ENCODE data around the gene HOXA1.

HOXA1 gene

DNA sequence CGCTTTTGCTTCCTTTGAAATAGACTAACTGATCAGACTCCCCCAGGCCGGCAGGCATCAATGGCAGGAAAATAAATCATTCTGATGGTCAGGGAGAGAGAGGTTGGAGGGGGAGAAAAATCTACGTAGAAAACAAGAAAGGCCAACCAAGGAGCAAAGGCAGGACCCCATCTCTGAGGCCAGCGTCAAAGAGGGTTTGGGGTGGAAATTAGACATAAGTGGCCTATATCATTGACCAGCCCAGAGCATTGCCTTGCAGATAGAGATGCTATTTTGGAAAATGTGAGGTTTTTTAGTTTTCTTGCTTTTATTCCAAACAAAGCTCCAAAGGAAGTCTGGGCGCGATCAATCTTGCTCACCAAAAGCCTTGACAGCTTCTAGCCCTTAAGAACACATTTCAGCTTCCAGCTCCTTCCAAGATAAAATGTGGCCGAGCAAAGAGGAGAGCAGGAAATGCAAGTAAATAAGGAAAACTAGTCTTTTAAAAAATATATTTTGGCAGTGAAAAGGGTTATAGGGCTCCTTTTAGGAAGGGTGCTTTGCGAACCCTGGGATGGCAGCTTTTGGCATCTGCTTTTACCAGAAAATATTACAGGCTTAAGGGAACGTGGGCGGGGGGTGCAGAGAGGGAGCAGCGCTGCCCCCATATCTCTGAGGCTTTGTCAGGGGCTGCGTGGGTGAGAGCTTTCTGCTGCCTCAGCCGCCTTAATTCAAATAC is 8.7 kb upstream of the HOXA1 start:
- no peak for DNase-seq

DNA sequence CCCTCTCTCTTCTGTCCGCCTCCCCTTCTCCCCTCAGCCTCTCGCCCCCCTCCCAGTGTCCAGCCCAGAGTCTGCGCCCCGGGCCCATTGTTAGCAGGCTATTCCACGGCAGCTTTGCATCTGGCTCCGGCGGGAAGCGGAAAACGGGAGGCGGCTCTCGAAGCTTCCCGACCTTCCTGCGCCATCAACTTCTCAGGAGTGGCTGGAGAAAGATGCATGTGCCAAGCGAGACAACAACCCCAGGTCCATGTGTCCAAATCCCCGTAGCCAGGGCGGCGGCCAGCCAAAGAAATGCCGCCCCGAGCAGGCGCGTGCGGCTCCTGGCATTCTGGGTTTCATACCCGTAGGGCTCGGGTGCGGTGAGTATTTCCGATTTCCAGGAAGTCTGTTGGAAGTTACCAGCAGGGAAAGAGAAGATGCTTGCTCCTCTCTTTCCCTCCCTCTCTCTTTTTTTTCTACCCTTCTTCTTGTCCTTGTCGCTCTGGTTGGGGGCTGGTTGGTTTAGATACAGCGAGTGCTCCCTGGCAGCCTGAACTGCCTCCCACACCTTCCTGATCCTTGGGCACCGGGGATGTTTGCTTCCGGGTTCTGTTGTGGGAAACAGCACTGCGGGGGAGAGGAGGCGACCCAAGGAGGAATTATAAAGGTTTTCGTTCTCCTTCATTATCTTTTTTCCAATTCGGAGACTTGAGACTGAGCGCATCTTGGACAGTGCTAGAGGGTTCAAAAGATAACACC is 7.9 kb upstream of the HOXA1 start:
- DNase-seq, result no peak

DNA sequence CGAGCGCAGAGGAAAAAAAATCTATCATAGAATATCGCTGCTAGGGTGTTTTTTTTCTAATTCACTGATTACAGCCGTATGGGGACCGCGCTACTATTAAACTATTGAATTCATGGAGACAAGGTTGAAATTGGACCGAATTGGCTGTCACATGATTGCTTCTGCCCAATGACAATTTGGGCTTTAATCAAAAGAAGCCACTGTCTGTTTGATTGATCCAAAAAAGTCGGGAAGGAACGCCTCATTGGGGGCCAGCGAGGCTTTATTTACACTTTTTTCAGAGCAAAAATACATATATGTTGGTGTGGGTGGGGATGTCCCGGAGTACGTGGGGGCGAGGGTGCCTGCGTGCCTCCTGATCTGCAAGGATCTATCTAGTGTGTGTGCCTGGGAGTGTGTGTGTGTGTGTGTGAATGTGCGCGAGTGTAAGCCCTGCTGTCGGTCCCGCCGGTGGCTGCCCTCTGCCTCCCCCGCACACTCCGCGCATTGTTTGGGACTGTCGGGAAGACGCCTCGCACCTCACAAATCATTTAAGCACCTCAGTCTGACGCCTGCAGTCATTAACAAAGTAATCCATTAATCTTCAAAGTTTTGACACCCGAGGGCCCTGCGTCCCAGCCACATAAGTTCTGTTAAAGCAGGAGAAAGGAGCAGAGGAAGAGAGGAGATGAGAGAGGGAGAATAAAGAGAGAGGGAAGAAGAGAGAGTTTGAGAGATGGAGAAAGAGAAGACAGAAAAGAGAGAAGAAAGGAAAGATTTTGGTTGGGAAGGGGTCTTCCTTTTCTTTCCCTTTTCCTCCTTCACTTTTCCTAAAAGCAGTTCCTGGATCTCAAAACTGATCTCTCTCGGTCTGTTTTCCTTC is 7.0 kb upstream of the HOXA1 start, which contains the start of gene HOXA2:
HOXA2 (minus strand) TSS at position 103 of the 862 bp plus-strand sequence. CDS start 183 bp downstream, outside the sequence.
- DNase-seq, result no peak

DNA sequence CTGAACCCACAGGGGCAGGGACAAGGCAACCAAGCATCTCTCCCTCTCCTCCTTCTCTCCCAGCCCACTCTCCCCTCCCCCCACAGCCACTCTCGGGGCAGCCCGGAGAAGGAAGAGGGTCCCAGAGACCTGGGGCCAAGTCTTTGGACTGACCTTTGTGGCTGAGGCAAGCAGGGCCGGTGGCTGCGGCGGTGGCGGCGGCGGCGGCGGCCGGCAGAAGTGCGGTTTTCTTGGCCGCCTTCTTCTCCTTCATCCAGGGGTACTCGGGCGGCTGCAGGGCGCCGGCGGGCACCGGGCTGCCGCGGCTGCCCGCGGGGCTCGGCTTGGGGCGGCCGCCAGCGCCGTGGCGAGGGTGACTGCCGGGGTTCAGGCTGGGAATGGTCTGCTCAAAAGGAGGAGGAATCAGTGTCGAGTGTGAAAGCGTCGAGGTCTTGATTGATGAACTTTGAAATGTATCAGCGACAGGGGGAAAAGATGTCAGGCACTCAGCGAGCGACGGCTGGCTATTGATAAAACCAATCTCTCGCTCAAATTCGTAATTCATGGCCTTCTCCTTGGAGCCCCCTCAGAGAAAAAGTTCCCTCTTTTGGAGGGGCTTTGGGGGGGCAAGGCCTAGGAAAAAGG is 6.3 kb upstream of the HOXA1 start:
- DNase-seq, result no peak

DNA sequence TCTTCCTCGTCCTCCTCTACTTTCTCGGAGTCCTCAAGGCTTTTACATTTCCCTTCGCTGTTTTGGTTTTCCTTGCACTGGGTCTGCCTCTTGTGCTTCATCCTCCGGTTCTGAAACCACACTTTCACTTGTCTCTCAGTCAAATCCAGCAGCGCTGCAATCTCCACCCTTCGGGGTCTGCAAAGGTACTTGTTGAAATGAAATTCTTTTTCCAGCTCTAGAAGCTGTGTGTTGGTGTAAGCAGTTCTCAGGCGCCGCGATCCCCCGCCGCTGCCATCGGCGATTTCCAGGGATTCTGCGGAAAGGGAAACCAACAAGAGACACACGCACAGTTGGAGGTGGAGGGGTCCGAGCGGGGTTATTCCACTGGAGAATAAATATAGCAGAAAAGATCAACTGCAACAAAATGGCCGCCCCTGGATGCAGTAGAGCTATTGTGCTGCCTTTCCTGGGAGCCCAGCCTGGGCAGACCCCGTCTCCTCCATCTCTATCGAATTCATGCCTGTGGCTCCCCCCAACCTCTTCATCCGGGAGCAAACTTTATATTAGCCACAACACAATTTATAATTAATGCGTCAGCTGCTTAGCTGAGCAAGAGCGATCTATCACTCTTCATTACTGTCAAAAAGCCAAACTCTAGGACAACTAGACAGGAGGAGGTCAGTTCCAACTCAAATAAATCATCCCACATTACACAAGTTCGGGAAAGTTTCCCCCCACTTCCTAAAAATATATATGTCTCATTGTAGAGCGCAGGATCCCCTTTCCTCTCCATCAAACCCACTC is 5.6 kb upstream of the HOXA1 start:
- peak; percentile 78 for DNase-seq

DNA sequence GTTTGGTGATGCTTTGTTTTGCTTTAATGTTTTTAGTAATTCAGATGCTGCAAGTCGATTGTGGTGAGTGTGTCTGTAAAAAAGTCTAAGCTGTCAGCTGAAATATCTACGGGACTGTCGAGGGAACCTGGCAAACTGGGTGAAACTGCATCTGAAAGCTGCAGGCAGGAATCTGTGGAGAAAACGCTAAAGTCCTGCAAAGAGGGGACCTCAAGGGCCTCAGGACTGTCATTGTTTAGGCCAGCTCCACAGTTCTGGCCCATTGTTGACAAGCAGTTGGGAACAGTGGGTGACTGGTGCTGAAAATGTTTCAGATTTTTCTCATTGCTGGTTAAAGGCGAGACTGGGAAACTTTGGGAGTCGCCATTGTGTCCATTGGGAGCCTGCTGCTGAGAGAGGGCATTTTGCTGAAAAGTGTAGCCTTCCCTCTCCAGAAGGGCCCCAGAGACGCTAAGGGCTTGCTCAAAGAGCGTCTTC is 4.9 kb upstream of the HOXA1 start:
- no peak for DNase-seq

DNA sequence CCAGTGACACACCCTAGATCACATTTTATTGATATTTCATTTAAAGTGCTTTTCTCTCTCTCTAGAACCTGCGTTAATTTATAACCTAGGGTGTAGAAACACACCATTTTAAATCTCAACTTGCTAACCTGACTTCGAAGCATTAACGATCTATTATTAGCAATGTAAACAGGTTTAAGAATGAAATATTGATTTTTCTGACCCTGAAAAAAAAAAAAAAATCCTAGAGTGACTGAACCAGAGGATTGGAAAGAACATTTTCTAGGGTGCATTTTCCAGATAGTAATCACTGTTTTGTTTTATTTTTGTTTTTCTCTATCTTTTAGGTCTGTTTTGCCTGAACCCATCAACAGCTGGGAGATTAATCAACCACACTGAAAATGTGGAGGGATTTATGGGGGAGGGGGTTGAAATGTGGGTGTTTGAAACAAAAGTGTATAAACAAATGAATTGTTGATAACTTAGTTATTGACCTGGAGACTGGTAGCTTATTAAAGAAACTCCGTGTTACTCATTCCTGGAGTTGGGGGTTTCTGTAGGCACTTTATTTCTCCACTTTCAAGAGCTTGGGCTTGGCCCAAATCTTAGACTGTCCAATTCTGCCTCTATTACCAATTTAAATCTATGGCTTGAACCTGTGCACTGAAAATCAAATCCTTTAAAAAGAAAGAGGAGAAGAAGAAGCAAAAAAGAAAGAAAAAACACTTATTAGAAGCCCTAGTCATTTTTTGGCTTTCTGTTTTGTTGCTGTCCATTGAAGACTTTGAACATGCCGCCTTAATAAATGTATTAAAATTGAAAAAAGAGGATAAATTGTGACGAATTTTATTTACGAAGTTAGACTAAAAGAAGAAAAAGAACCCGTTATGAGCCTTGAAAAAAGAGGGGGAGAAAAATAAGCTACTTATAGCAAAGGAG is 3.9 kb upstream of the HOXA1 start:
- DNase-seq, result no peak

DNA sequence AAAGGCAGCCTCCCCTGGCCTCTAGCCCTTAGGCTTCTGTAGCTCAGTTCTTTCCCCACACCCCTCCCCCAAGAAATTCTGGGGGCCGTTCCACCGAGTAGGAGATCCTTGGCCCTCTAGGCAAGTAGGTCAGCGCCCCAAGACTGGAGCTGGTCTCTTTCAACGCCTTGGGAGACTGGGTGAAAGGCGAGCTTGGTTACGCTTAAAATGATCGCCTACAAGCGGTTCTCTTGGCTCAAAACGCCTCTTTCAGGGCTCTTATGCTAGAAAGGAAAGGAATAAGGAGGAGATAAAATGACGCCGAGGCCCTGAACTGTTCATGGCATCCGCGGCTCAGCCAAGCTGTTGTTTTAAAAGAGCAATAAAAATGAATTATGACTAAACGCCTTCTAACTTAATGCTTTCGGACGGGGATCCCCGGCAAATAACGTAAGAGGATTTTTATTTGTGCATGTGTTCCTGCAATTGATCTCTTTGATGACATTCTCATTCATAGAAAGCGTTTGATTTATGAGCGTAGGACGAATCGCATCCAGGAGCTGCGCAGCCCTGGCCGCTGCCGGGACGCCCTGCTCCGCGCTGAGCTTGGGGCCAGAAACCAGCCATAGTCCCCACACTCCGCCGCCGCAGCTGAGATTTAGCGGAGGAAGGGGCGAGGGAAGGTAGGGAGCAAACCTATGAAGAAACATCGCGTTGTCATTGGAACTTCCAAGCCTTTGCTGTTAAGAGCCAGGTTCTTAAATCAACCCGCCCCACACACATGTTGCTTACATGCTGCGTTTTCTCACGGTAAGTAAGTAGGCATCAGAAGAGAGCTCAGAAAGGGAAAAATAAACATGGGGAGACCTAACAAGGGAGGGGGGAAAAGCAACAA is 3.0 kb upstream of the HOXA1 start:
- peak; percentile 80 for DNase-seq

DNA sequence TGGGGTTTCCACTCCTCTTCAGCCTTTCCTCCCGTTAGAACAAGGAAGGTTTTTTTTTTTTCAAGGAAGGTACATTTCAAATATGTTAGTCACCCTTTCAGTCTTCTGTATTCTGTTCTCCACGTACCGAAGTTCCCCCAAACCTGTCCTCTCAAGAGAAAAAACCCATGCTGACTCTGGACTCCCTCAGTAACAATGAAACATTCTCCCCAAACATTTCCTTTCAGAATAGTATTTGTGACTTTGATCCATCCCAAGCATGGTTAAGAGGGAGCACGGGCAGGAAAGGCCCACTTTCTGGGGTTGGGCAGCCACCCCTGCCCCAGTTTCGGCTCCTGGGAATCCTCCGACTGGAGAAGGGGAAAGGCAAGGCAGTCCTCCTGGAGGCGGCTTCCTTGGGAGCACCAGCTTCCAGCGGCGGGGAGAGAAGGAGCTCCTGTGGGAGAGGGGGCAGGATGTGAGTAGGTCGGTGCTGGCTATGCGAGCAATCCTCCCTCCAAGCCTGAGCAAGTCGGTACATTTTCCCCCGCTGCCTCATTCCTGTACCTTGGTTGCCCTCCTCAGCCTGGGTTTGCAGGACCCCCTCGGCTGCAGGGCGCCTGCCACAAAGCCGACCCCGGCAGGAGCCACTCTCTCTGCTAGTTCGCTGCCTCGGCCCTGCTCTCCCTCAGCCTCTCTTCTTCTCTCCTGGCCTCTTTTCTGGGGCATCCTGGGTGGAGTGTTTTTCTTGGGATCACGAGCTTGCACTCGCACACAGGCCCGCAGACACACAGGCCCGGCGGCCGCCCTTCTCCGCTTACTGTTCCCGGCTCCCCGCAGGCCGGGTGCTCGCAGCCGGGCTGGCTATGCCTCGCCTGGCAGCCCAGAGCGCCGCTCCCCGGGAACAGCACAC is 2.1 kb upstream of the HOXA1 start:
- no peak for DNase-seq

DNA sequence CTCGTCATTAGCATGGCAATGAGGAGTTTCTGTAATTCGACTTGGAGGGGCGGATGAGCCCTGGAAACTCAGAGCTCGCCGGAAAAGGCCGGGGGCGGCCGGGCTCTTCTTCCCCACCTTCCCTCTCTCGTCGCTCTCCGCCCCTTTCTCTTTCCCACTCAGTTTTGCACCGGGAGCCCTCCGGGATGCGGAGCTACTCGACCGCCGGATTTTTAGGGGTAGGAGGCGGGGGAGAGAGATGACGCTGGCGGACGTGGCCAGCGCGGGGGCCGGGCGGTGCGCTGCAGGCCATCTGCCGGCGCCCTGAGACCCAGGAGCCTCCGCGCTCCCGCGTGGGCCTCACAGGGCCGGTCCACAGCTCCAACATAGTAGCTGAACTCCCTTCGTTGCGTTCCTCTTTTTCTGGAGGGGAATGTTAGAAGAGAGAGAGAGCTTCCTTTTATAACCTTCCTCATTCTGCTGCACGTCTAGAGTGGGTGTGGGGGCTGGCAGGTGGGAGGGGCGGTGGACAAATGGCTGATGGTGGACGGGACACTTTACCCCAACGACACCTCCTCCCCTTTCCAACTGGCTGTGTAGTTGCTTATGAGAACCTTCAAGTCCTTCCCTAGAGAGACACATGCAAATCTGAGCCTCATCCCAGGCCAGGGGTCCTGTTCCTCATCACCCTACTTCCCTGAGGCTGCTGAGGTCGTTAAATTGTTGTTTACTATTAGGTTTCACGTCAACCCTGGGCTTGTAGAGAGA is 1.1 kb upstream of the HOXA1 start:
- DNase-seq, result no peak

DNA sequence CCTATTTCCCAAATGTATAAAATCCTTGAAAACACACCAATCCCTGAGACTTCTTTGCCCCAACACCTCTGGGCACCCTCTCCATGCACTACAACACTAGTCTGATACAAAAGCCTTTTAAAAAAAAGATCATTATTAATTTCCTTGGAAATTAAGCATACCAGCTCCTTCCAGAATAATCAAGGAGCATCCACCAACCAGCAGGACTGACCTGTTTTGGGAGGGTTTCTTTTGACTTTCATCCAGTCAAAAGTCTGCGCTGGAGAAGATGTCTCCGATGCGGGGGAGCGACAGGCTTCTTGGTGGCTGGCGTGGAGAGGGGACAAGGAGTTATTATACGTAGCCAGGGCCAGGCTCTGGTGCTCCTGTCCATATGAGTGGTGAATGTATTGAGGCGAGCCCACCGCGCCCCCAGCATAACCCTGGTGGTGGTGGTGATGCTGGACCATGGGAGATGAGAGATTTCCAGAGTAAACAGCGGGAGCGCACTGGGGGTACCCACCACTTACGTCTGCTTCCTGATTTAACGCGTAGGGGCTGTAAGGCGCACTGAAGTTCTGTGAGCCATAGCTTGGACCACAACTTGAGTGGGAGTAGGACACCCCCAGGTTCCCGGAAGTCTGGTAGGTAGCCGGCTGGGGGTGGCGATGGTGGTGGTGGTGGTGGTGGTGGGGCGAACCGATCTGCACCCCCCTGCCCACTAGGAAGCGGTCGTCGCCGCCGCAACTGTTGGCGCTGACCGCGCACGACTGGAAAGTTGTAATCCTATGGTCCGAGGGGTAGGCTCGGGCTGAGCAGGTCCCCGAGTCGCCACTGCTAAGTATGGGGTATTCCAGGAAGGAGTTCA is 527 bp downstream of the HOXA1 start:
- no peak for DNase-seq

DNA sequence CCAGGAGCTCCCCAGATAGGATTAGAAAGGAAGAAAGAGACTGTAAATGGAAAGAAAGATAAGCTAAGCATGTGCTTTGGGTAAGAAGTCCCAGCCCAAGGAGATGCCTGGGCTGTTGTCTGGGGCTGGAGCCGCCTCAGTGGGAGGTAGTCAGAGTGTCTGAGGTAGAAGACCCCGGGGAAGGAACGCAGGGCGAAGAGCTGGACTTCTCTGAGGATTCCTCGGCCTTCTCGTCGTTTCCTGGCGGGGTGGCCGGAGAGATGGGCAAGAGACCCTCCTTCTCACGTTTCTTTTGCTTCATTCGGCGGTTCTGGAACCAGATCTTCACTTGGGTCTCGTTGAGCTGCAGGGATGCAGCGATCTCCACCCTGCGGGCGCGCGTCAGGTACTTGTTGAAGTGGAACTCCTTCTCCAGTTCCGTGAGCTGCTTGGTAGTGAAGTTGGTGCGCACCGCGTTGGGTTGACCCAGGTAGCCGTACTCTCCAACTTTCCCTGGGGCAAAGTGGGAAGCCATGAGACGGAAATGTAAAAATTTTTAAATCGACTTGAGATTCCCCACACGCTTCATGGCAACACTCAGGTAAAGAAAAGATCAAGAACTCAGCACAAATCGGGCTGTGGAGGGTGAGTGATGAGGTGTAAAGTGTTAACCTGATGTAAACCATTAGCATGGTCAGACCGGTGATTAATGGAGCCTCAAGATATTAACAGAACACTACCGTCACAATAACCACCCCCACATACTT is 1.3 kb downstream of the HOXA1 start:
- no peak for DNase-seq

DNA sequence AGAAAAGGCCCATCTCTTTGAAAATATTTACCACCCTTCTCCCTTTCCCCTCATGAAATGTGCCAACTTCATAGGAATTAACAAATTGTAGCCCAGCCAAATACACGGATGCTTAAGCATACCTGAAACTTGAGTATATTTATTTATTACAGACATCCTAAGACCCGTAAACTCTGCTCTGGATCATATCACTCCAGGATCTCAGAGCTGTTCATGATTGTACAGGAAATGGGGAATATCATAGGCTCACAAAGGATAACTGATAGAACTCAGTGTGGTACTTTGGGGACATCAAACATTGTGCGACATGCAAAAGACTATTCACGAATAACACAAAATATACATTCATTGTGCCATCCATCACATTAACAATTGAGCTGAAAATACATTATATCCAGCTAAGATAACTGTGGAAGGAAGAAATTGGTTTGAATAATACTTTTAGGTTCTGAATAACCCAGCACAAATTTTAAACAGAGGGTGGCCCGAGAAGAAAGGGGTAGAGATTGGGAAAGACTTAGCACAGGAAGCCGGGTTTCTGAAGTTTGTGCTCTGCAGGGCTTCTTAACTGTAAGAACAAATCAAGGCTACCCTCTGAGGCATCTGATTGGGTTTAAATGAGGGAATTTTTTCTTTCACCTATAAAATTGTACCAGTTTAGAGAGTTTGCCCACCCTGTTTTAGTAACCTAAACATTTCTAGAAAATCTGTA is 2.5 kb downstream of the HOXA1 start:
- DNase-seq, result no peak

DNA sequence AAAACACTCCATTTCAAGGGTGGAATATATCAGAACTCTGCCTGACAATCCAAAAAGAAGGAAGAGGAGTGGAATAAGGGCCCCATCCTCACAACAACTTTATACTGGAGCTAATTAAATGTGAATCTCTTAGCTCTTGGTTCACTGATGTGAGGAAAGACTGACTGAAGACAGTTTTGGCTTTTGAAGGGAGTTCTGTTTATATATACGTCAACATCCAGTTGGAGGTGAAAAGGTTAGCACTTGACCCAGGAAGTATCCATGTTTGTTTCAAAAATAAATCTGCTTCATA is 3.0 kb downstream of the HOXA1 start:
- DNase-seq, result no peak
